HG03280 (cell line): ENCODE measurements around the gene SDK1.

Experiments used
- ATAC-seq: cut with Tn5 transposase; IDR thresholded peaks from one replicate; pipeline ENCODE4 v1.9.1; 2021; ENCODE audit warnings: mild to moderate bottlenecking, moderate library complexity; ENCODE audit not compliant: unreplicated experiment

SDK1 gene

GRCh38 chr7:3969286-3969685 lies 668.2 kb downstream of the SDK1 start:
- ATAC-seq: no peak

GRCh38 chr7:3971323-3971722 lies 670.3 kb downstream of the SDK1 start:
- ATAC-seq: no peak

GRCh38 chr7:3973264-3973663 lies 672.2 kb downstream of the SDK1 start:
- ATAC-seq: no peak

GRCh38 chr7:3974329-3974728 lies 673.3 kb downstream of the SDK1 start:
- ATAC-seq: no peak

- ATAC-seq: no peak
Measured at GRCh38 chr7:3975371-3975770, 674.3 kb downstream of the SDK1 start.

- ATAC-seq: no peak
Measured at GRCh38 chr7:3977391-3977790, 676.3 kb downstream of the SDK1 start.

- no peak for ATAC-seq
Measured at GRCh38 chr7:3978839-3979238, 677.8 kb downstream of the SDK1 start.

- no peak for ATAC-seq
Measured at GRCh38 chr7:3979611-3980299, 678.7 kb downstream of the SDK1 start.

- no peak for ATAC-seq
Measured at GRCh38 chr7:3980300-3980643, 679.2 kb downstream of the SDK1 start.

- ATAC-seq: no peak
Measured at GRCh38 chr7:3981281-3981680, 680.2 kb downstream of the SDK1 start.

GRCh38 chr7:3984456-3984855 lies 683.4 kb downstream of the SDK1 start:
- no peak for ATAC-seq

GRCh38 chr7:3986927-3987326 lies 685.9 kb downstream of the SDK1 start:
- ATAC-seq: no peak

- ATAC-seq: no peak
Measured at GRCh38 chr7:3987426-3987927, 686.4 kb downstream of the SDK1 start.

- no peak for ATAC-seq
Measured at GRCh38 chr7:3989723-3990122, 688.7 kb downstream of the SDK1 start.

- no peak for ATAC-seq
Measured at GRCh38 chr7:3991731-3992231, 690.7 kb downstream of the SDK1 start.

GRCh38 chr7:3992841-3993240 lies 691.8 kb downstream of the SDK1 start:
- ATAC-seq: no peak

GRCh38 chr7:3994764-3995163 lies 693.7 kb downstream of the SDK1 start:
- no peak for ATAC-seq

GRCh38 chr7:3995187-3995586 lies 694.1 kb downstream of the SDK1 start:
- no peak for ATAC-seq

- ATAC-seq: no peak
Measured at GRCh38 chr7:3998060-3998459, 697.0 kb downstream of the SDK1 start.

- ATAC-seq: no peak
Measured at GRCh38 chr7:4000139-4000538, 699.1 kb downstream of the SDK1 start.

- ATAC-seq: no peak
Measured at GRCh38 chr7:4000934-4001333, 699.9 kb downstream of the SDK1 start.

- no peak for ATAC-seq
Measured at GRCh38 chr7:4001742-4002141, 700.7 kb downstream of the SDK1 start.

- no peak for ATAC-seq
Measured at GRCh38 chr7:4003503-4003902, 702.5 kb downstream of the SDK1 start.
